Kidney tubule cell (primary cell): ENCODE data around the gene TMEM126A.
A peak's percentile ranks its signal among the peaks of the same experiment; 100 is the strongest.

Experiments used
- DNase-seq: peaks from one replicate; pipeline ENCODE4 v3.0.0-alpha.2; 2018; ENCODE audit warnings: low spot score

TMEM126A gene

GRCh38 chr11:85695546-85695945 lies 47.8 kb downstream of the TMEM126A start:
- DNase-seq: no peak

- DNase-seq: no peak
Observed at GRCh38 chr11:85697747-85698146, 50.0 kb downstream of the TMEM126A start.

GRCh38 chr11:85698195-85698594 lies 50.4 kb downstream of the TMEM126A start:
- DNase-seq: no peak

- no peak for DNase-seq
Observed at GRCh38 chr11:85699957-85700741, 52.4 kb downstream of the TMEM126A start.

GRCh38 chr11:85704967-85705366 lies 57.2 kb downstream of the TMEM126A start:
- DNase-seq: no peak

- DNase-seq: peak; percentile 69
Observed at GRCh38 chr11:85705800-85706199, 58.0 kb downstream of the TMEM126A start.
